TTC549 (cell line): Measurements from ENCODE around the gene UFD1.

Experiments used
- FAIRE-seq: peaks from 2 replicates; lab custom pipeline; 2012; peaks lifted over from hg19 to GRCh38; lab: Jason Lieb, UNC

The UFD1 gene

GRCh38 chr22:19422440-19423301 lies 56.3 kb downstream of the UFD1 start:
- no peak for FAIRE-seq

- no peak for FAIRE-seq
Measured at GRCh38 chr22:19420321-19420720, 58.7 kb downstream of the UFD1 start.

- no peak for FAIRE-seq
Measured at GRCh38 chr22:19419464-19420178, 59.4 kb downstream of the UFD1 start.

- no peak for FAIRE-seq
Measured at GRCh38 chr22:19419086-19419463, 59.9 kb downstream of the UFD1 start.

- FAIRE-seq, result no peak
Measured at GRCh38 chr22:19412923-19413322, 66.1 kb downstream of the UFD1 start.

- no peak for FAIRE-seq
Measured at GRCh38 chr22:19412478-19412877, 66.5 kb downstream of the UFD1 start.

GRCh38 chr22:19411690-19412045 lies 67.3 kb downstream of the UFD1 start:
- FAIRE-seq, result no peak

GRCh38 chr22:19410941-19411689 lies 67.9 kb downstream of the UFD1 start:
- FAIRE-seq, result no peak

GRCh38 chr22:19407649-19408606 lies 71.1 kb downstream of the UFD1 start:
- no peak for FAIRE-seq

GRCh38 chr22:19406846-19407245 lies 72.1 kb downstream of the UFD1 start:
- FAIRE-seq, result no peak

GRCh38 chr22:19406281-19406811 lies 72.6 kb downstream of the UFD1 start:
- FAIRE-seq, result no peak

GRCh38 chr22:19405652-19406051 lies 73.3 kb downstream of the UFD1 start:
- FAIRE-seq, result no peak

GRCh38 chr22:19405133-19405532 lies 73.9 kb downstream of the UFD1 start:
- no peak for FAIRE-seq

GRCh38 chr22:19404676-19405075 lies 74.3 kb downstream of the UFD1 start:
- no peak for FAIRE-seq

GRCh38 chr22:19402642-19403191 lies 76.3 kb downstream of the UFD1 start:
- no peak for FAIRE-seq

- FAIRE-seq, result no peak
Measured at GRCh38 chr22:19401483-19401882, 77.5 kb downstream of the UFD1 start.

- FAIRE-seq, result no peak
Measured at GRCh38 chr22:19400881-19401280, 78.1 kb downstream of the UFD1 start.
